Measurements from ENCODE around the gene MORC2. TPM values are rescaled to one million over a fixed set of nuclear protein-coding genes. Genes with fewer than 3 reads are reported as not detected.

Gene MORC2
- total RNA-seq, 4 donors from 2014 or later = 23.5 to 39.6 (median 29.5) TPM

DNA sequence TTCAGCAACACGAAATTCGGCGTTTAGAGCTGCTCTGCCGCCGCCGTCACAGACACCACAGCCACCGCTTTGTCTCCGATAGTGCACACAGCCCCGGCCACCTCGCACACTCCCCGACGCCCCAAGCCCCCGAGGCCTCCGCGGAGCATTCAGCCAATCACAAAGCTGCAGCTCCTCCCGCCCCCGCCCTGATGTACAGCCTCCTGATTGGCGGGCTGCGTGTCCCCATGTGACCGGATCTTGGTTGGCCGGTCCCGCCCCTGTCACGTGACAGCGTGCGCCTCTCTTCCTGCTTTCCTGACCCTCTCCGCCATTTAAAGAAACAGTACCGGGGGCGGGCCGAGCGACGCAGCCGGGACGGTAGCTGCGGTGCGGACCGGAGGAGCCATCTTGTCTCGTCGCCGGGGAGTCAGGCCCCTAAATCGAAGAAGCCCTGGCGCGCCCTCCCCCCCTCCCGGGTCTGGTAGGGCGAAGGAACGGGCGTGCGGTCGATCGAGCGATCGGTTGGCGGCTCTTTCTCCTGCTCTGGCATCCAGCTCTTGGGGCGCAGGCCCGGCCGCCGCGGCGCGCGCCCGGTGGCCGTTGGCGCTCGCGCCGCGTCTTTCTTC lies 454 bp upstream of the MORC2 start, which contains the start of gene TUG1:
TUG1 (plus strand) TSS at position 342 of the 608 bp plus-strand sequence.
- peak; percentile 99 for DNase-seq
- H3K27me3 ChIP-seq = no peaks in the 10 kb centered on the region
- peak within 1 kb of the TSS; percentile 93 to 97 (median 95) for H3K27ac ChIP-seq
- peak; percentile 58 to 90 for TF ChIP-seq POLR2A (IDR thresholded peaks at IDR 0.05)
- TF ChIP-seq, protein P1, sequence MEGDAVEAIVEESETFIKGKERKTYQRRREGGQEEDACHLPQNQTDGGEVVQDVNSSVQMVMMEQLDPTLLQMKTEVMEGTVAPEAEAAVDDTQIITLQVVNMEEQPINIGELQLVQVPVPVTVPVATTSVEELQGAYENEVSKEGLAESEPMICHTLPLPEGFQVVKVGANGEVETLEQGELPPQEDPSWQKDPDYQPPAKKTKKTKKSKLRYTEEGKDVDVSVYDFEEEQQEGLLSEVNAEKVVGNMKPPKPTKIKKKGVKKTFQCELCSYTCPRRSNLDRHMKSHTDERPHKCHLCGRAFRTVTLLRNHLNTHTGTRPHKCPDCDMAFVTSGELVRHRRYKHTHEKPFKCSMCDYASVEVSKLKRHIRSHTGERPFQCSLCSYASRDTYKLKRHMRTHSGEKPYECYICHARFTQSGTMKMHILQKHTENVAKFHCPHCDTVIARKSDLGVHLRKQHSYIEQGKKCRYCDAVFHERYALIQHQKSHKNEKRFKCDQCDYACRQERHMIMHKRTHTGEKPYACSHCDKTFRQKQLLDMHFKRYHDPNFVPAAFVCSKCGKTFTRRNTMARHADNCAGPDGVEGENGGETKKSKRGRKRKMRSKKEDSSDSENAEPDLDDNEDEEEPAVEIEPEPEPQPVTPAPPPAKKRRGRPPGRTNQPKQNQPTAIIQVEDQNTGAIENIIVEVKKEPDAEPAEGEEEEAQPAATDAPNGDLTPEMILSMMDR (IDR thresholded peaks at IDR 0.05) = no peak
- H3K4me3 ChIP-seq = peak within 1 kb of the TSS; percentile 79 to 99 (median 92)
- peaks cover 3 to 15% (median 9%) of the 10 kb centered on the region in 4 donors for H3K4me1 ChIP-seq
- peaks cover 0 to 13% (median 0%) of the 10 kb centered on the region in 4 donors for H3K9me3 ChIP-seq
- peaks cover 2 to 29% (median 9%) of the 10 kb centered on the region in 3 donors for H3K36me3 ChIP-seq

DNA sequence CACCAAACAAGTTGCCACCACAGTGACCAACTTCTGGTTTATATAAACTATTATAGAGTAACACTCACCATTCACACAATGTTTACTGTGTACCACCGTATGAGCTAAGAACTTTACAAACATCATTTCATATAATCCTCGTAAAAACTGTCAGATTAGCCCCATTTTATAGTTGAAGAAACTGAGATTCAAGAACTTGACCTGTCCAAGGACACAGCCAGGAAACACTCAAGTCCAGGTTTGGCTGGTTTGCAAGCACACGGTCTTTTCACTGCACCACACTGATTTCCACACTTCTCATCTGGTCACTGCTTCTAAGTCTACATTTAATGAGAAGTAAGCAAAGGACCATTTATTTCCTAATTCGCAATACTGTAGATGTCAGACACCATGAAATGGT lies 3.7 kb downstream of the MORC2 start:
- H3K36me3 ChIP-seq = no peaks in the 10 kb centered on the region
- peaks cover 0 to 10% (median under 1%) of the 10 kb centered on the region in 4 donors for H3K4me1 ChIP-seq
- H3K27me3 ChIP-seq = no peaks in the 10 kb centered on the region
- no peak overlapping the region for H3K27ac ChIP-seq
- H3K9me3 ChIP-seq = no peaks in the 10 kb centered on the region
- H3K4me3 ChIP-seq = no peak overlapping the region
- no peak for DNase-seq
- TF ChIP-seq, protein P1 (IDR thresholded peaks at IDR 0.05) = no peak
- TF ChIP-seq POLR2A (IDR thresholded peaks at IDR 0.05) = no peak

DNA sequence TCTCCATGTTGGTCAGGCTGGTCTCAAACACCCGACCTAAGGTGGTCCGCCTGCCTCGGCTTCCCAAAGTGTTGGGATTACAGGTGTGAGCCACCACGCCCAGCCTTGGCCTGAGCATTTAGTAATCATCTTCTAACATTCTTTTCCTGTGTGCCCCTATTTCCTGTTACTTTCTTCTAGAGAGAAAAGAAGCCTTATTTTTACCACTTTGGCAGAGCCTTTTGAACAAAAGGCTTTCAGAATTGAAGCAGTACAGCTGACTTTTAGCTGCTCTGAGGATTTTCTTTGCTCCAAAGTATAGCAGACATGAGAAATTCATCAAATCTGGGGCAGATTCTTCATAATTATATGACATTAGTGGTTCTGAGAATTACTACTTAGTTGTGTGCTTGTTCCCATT lies 13.4 kb downstream of the MORC2 start:
- Histone ChIP-seq H3K4me3 (no peak overlapping the region), H3K36me3 (peaks cover 0 to 27% (median 0%) of the 10 kb centered on the region in 3 donors), H3K9me3 (no peaks in the 10 kb centered on the region), H3K27ac (no peak overlapping the region), H3K27me3 (no peaks in the 10 kb centered on the region), H3K4me1 (no peaks in the 10 kb centered on the region)
- TF ChIP-seq, protein P1 (IDR thresholded peaks at IDR 0.05) = no peak
- no peak for TF ChIP-seq POLR2A (IDR thresholded peaks at IDR 0.05)
- DNase-seq = no peak

DNA sequence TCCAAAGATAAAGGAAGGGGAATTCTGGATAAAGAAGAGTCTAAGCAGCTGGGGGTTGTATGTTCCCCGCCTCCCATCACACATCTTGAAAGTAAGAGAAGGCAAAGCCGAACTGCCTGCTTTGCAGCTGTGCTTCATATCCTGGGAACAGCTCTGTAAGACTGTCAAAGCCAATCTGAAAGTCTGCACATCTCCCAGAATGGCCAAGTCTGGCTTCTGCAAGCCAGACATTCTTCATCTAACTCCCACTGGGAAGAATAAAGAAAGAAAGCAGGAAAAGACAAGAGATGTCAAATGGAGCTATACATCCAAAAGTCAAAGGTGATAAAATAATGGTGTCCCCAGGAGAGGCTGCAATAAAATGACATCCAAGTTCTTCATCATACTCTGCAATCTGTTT lies 15.4 kb downstream of the MORC2 start:
- TF ChIP-seq, protein P1 (IDR thresholded peaks at IDR 0.05) = no peak
- TF ChIP-seq POLR2A (IDR thresholded peaks at IDR 0.05) = no peak
- DNase-seq = no peak
- no peak overlapping the region for H3K27ac ChIP-seq
- no peaks in the 10 kb centered on the region for H3K27me3 ChIP-seq
- H3K9me3 ChIP-seq = no peaks in the 10 kb centered on the region
- no peaks in the 10 kb centered on the region for H3K4me1 ChIP-seq
- H3K36me3 ChIP-seq = peaks cover 0 to 39% (median 0%) of the 10 kb centered on the region in 3 donors
- no peak overlapping the region for H3K4me3 ChIP-seq

DNA sequence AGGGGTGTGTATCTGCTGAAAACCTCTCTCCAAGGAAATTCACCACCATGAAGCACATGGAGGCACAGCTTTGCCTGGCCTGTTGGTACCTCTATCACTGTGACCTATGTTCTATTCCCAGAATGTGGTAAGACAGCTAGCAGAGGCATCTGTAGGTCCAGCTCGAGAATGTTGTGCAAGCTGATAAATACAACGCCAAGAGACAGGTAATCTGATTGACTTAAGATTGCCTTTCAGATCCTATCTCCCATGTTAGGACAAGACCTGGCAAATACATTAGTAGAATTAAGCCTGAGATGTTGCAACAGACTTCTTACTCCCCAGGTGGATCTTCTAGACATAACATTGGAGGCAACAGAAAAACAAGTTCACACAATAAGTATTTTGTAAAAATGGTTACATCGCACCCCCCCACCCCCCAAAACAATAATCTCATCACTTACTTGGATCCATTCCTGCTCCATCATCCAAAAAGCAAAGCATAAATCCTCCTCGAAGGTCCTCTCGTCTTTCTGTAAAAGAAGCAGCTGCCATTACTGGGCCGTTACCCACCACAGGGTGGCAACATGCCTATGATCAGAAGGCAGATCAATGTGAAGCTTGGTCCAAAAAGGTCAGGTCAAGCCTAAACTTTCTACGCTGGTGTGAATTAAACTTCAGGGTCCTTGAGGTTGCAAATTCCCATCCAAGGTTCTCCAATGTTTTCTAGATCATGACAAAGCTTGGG lies 18.5 kb downstream of the MORC2 start:
- no peak for TF ChIP-seq POLR2A (IDR thresholded peaks at IDR 0.05)
- TF ChIP-seq, protein P1 (IDR thresholded peaks at IDR 0.05) = no peak
- H3K4me1 ChIP-seq = peaks cover 0 to 7% (median 0%) of the 10 kb centered on the region in 4 donors
- no peak for DNase-seq
- no peaks in the 10 kb centered on the region for H3K9me3 ChIP-seq
- H3K4me3 ChIP-seq = no peak overlapping the region
- peaks cover 0 to 54% (median 0%) of the 10 kb centered on the region in 3 donors for H3K36me3 ChIP-seq
- no peaks in the 10 kb centered on the region for H3K27me3 ChIP-seq
- no peak overlapping the region for H3K27ac ChIP-seq
